Thymus (tissue), 14 donors: ENCODE data around the gene HLA-DOB. TPM values are rescaled to one million over a fixed set of nuclear protein-coding genes. Genes with fewer than 3 reads are reported as not detected.
A peak's percentile ranks its signal among the peaks of the same experiment; 100 is the strongest.

ENCODE experiments used
- DNase-seq, 9 donors: peaks; one replicate each; pipeline ENCODE4 v3.0.0-alpha.2; 2013; ENCODE audit warnings: low spot score in 9 of 9, low read depth in 6 of 9, missing footprints in 1 of 9
- H3K27ac ChIP-seq, 2 donors: one replicate each; pipeline ENCODE4 v1.5.1; 2013; ENCODE audit warnings: control low read depth in 1 of 2, low read depth in 1 of 2, low read length in 1 of 2, mild to moderate bottlenecking in 1 of 2, moderate library complexity in 1 of 2
- H3K27me3 ChIP-seq, 2 donors: one replicate each; pipeline ENCODE4 v1.5.1; 2013; ENCODE audit warnings: low read length in 1 of 2; ENCODE audit not compliant: control insufficient read depth in 2 of 2, insufficient read depth in 1 of 2
- H3K36me3 ChIP-seq, 2 donors: one replicate each; pipeline ENCODE4 v1.5.1; 2013; ENCODE audit warnings: low read length in 1 of 2, mild to moderate bottlenecking in 1 of 2, moderate library complexity in 1 of 2; ENCODE audit not compliant: control insufficient read depth in 2 of 2, insufficient read depth in 2 of 2
- H3K4me1 ChIP-seq, 2 donors: one replicate each; pipeline ENCODE4 v1.5.1; 2013; ENCODE audit warnings: low read length in 2 of 2; ENCODE audit not compliant: control insufficient read depth in 2 of 2, insufficient read depth in 2 of 2
- H3K4me3 ChIP-seq, 2 donors: one replicate each; pipeline ENCODE4 v1.5.1; 2013; ENCODE audit warnings: low read length in 2 of 2, control low read depth in 1 of 2, mild to moderate bottlenecking in 1 of 2
- H3K9me3 ChIP-seq, 2 donors: one replicate each; pipeline ENCODE4 v1.5.1; 2013; ENCODE audit warnings: low read length in 1 of 2, mild to moderate bottlenecking in 1 of 2; ENCODE audit not compliant: control insufficient read depth in 2 of 2, insufficient read depth in 1 of 2
- WGBS: extraction: QIAGEN DNeasy Blood & Tissue Kit; methylation state at CpG from one replicate; pipeline ENCODE4 v1.1.7; 2013; 5-methylcytosine and 5-hydroxymethylcytosine counted together
- long read RNA-seq, 10 donors: transcript quantifications; one replicate each; lab custom pipeline, GENCODE V29; 2026
- polyA plus RNA-seq: library from polyadenylated mRNA; stranded (reverse); fragments of 200-250 nt; gene quantifications from one replicate; pipeline ENCODE4 v1.2.3, GENCODE V29; 2013
- total RNA-seq: library from RNA; stranded (reverse); fragments of 120-200 nt; gene quantifications from one replicate; pipeline ENCODE4 v1.2.4, GENCODE V29; 2013
- donor health status: healthy.

HLA-DOB gene
- total RNA-seq (18.8 TPM), polyA plus RNA-seq (40.1 TPM)
- long read RNA-seq, donor 1: 0 reads
- long read RNA-seq, donor 2: 0 reads
- long read RNA-seq, donor 3, transcript HLA-DOB-206 (6 exons, 1,372 nt): major isoform, 8 of 9 reads
- long read RNA-seq, donor 3, partial matches to known transcripts: 0 of 9 reads
- long read RNA-seq, donor 3, other reads (novel, unspliced or antisense): 0 of 9 reads
- long read RNA-seq, donor 4: 0 reads
- long read RNA-seq, donor 5, transcript HLA-DOB-206 (6 exons, 1,372 nt): major isoform, 7 of 7 reads
- long read RNA-seq, donor 5, partial matches to known transcripts: 0 of 7 reads
- long read RNA-seq, donor 5, other reads (novel, unspliced or antisense): 0 of 7 reads
- long read RNA-seq, donor 6, partial matches to known transcripts: 0 of 1 reads
- long read RNA-seq, donor 6, other reads (novel, unspliced or antisense): 0 of 1 reads
- long read RNA-seq, donor 7, partial matches to known transcripts: 0 of 3 reads
- long read RNA-seq, donor 7, other reads (novel, unspliced or antisense): 0 of 3 reads
- long read RNA-seq, donor 8: 0 reads
- long read RNA-seq, donor 9, transcript HLA-DOB-206 (6 exons, 1,372 nt): major isoform, 5 of 5 reads
- long read RNA-seq, donor 9, partial matches to known transcripts: 0 of 5 reads
- long read RNA-seq, donor 9, other reads (novel, unspliced or antisense): 0 of 5 reads
- long read RNA-seq, donor 10, partial matches to known transcripts: 0 of 2 reads
- long read RNA-seq, donor 10, other reads (novel, unspliced or antisense): 0 of 2 reads

DNA sequence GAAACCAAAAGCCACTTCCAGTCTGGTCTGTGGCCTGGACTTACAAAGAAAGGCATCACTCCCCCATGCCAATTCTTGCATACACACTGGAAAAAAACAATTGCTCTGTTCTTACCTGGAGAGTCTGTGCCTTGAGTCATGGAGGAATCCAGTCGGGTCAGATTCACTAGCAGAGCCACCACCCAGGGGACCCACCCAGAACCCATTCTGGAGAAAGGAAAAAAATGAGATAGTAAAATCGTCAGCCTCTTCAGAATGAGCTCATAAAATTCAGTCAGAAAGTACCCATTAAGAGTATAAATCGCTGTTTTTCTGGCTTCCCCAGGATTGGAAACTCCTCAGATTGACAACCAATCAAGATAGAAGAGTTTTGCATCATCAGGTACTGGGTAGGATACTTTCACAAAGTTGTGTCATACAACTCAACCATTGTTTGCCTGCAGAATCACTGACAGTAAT lies at the start of gene HLA-DOB:
Gene HLA-DOB (minus strand): TSS at position 257 of the 459 bp plus-strand sequence. CDS start 51 bp downstream, at position 206.
- 88% methylated on average over 3 of the region's 3 CpGs for WGBS
- Histone ChIP-seq H3K4me1 (no peaks in the 10 kb centered on the region), H3K9me3 (no peaks in the 10 kb centered on the region), H3K36me3 (no peaks in the 10 kb centered on the region), H3K27me3 (no peaks in the 10 kb centered on the region), H3K27ac (peak within 1 kb of the TSS; percentile 66 to 70), H3K4me3 (peak within 1 kb of the TSS in 1 of 2 donors; percentile 9)
- DNase-seq: peak in 1 of 9 donors; percentile 55

DNA sequence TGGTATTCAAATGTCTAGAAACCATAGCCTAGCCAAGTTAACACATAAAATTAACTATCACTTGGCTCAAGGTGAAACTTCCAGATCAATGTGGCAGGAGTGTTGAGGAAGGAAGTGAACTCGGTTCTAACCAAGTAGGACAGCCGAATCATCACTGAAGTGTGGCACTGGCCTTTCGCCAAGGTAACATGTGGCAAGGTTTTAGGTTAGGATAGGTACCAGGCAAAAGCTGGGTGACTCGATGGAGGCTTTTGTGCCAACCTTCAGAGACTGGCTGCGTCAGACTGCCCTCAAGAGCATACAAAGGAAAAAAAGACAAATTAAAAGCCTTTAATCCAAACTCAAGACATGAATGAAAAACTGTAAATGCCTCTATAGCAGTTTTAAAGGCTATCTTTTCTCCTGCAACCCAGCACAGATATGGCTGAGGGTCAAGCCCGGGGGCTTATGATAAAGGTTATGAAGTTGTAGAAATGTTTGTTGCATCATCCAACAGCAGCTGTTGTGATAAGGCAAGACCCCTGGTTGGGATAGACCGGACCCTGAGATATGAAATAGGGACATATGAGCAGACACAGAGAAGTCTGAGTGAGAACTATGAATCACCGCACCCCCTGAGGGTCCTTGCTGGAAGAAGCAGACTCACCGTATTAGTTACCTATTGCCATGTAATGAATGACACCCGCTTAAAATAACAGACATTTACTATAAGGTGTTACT lies 49.1 kb upstream of the HLA-DOB start:
- H3K27ac ChIP-seq: peak overlapping the region in 1 of 2 donors; percentile 60
- H3K36me3 ChIP-seq: peaks cover 0 to 4% of the 10 kb centered on the region in 2 donors
- H3K4me3 ChIP-seq: no peak overlapping the region
- 78% methylated on average over 10 of the region's 10 CpGs for WGBS
- DNase-seq: no peak
- no peaks in the 10 kb centered on the region for H3K9me3 ChIP-seq
- peaks cover 10 to 14% of the 10 kb centered on the region in 2 donors for H3K4me1 ChIP-seq
- H3K27me3 ChIP-seq: peaks cover 0 to 9% of the 10 kb centered on the region in 2 donors

DNA sequence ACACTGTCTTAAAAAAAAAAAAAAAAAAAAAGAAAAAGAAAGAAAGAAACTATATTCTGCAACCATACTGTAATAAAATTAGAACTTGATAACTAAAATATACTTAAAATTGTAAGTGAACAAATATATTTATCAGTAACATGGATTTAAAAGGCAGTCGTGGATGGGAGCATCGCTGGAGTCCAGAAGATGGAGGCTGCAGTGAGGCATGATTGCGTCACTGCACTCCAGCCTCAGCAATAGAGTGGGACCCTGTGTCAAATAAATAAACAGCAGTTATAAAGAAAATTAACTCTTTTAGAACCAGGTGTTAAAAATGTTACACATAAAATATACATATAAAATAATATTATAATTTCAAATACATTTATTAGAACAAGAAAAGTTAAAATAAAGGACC lies 45.9 kb upstream of the HLA-DOB start:
- 97% methylated on average over 3 of the region's 3 CpGs for WGBS
- H3K4me3 ChIP-seq: no peak overlapping the region
- H3K36me3 ChIP-seq: peaks cover 17 to 34% of the 10 kb centered on the region in 2 donors
- H3K27me3 ChIP-seq: no peaks in the 10 kb centered on the region
- DNase-seq: no peak
- H3K9me3 ChIP-seq: no peaks in the 10 kb centered on the region
- no peak overlapping the region for H3K27ac ChIP-seq
- peaks cover 10 to 11% of the 10 kb centered on the region in 2 donors for H3K4me1 ChIP-seq

DNA sequence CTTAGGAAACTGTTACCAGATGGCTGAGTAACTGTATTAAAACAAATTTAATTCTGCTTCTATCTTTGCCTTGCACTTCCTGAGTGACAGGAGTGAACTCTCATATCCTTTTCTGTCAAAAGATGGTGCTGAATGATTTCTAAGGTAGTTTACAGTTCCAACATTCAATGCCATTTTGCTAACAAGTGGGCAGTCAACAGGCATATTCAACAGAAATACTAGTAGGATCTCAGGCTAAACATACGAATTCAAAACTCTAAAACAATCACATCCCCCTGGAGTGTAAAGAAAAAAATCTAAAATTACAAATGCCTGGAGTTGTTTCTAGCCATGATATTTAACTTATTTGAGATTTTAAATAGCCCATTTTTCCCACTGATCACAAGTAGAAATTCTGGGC lies 43.9 kb upstream of the HLA-DOB start:
- no peaks in the 10 kb centered on the region for H3K9me3 ChIP-seq
- peaks cover 22 to 52% of the 10 kb centered on the region in 2 donors for H3K36me3 ChIP-seq
- no peak for DNase-seq
- WGBS: 93% methylated on average over 1 of the region's 1 CpG
- peaks cover 0 to 6% of the 10 kb centered on the region in 2 donors for H3K4me1 ChIP-seq
- H3K27ac ChIP-seq: peak overlapping the region in 1 of 2 donors; percentile 27
- H3K4me3 ChIP-seq: no peak overlapping the region
- no peaks in the 10 kb centered on the region for H3K27me3 ChIP-seq

DNA sequence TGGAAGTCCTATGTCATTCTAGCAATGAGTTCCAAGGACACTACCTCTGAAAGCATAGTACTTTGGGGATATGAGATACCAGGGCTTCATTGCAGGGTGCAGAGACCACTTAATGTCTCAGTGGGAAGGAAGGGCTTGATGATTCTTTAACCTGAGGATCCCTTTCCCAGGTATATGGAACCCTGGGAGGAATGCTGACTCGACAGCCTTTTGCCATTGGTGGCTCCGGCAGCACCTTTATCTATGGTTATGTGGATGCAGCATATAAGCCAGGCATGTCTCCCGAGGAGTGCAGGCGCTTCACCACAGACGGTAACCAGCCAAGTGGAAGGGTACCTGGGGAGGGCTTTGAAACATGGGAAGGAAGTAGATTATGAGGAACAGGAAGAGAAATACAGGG lies 41.4 kb upstream of the HLA-DOB start:
- no peaks in the 10 kb centered on the region for H3K9me3 ChIP-seq
- H3K36me3 ChIP-seq: peaks cover 22 to 52% of the 10 kb centered on the region in 2 donors
- H3K27ac ChIP-seq: no peak overlapping the region
- 96% methylated on average over 5 of the region's 5 CpGs for WGBS
- peaks cover 0 to 2% of the 10 kb centered on the region in 2 donors for H3K27me3 ChIP-seq
- no peak overlapping the region for H3K4me3 ChIP-seq
- DNase-seq: no peak
- peaks cover 5 to 21% of the 10 kb centered on the region in 2 donors for H3K4me1 ChIP-seq

DNA sequence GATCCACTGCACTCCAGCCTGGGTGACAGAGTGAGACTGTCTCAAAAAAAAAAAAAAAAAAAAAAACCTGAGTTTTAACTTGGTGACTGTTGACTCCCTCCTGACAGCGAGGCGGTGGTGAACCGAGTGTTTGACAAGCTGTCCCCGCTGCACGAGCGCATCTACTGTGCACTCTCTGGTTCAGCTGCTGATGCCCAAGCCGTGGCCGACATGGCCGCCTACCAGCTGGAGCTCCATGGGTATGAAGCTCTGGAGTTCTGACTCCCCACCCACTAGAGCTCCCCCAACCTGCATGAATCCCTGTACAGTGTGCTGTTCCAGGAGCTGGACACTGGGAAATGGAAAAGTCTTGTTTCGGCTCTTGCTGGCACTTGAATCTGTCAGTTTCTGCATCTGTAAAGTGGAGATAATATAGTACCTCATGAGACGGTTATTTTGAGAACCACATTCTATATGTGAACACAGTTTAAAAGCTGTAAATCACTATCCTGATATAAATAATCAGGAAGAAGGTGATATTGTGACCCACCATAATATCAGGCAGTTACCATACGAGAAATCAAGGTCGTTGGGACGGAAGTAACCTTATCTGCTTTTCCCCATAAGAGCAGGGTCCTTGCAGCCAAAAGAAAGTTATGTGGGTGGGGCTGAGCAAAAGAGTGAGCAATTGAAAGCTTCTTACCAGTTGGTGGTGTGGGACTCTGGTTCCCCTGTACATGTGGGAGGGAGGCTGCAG lies 40.5 kb upstream of the HLA-DOB start:
- Histone ChIP-seq H3K4me1 (peaks cover 8 to 28% of the 10 kb centered on the region in 2 donors), H3K36me3 (peaks cover 22 to 52% of the 10 kb centered on the region in 2 donors), H3K27me3 (peaks cover 0 to 2% of the 10 kb centered on the region in 2 donors), H3K27ac (no peak overlapping the region), H3K4me3 (no peak overlapping the region), H3K9me3 (no peaks in the 10 kb centered on the region)
- WGBS: 90% methylated on average over 14 of the region's 14 CpGs
- no peak for DNase-seq

DNA sequence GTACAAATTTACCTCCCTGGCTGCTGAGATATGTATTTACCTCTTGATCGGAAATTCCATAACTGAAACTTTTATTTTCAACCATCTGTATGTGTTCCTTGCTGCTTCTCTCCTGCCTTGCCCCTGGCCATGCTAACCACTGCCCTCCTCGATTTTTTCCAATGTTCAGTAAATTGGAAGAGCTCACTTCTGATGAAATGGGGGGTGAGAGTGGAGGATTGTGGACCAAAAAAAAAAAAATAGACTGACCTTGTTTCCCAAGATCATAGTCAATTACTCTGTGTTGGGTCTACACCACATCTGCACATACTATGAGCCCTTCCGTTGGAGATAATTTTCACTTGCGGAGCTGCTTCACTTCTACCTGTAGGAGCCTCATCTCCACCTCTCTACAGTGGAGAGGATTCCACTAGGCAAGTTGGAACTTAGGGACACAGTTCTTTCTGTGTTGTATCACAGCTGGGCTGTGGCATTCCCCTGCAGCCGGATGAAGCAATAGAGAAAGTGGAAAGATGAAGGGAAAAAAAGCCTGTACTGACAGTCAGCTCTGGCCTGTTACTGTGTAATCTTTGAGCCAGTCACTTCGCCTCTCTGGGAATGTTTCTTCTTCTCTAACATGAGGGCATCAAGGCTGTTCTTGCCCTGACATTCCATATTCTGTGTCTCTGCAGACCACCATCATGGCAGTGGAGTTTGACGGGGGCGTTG lies 38.8 kb upstream of the HLA-DOB start:
- WGBS: 92% methylated on average over 8 of the region's 8 CpGs
- peaks cover 28 to 60% of the 10 kb centered on the region in 2 donors for H3K36me3 ChIP-seq
- H3K4me3 ChIP-seq: no peak overlapping the region
- H3K27ac ChIP-seq: peak overlapping the region in 1 of 2 donors; percentile 95
- no peaks in the 10 kb centered on the region for H3K9me3 ChIP-seq
- peaks cover 0 to 2% of the 10 kb centered on the region in 2 donors for H3K27me3 ChIP-seq
- peaks cover 16 to 44% of the 10 kb centered on the region in 2 donors for H3K4me1 ChIP-seq
- no peak for DNase-seq
